Mesendoderm (in vitro differentiated cells): ENCODE data around the gene MRPL20.

Source experiments
- DNase-seq: peaks from one replicate; pipeline ENCODE4 v3.0.0; 2013
- H2AK5ac ChIP-seq: 2 replicates; pipeline ENCODE4 v1.6.1; 2013; ENCODE audit warnings: low read length, inconsistent platforms
- H2BK120ac ChIP-seq: 2 replicates; pipeline ENCODE4 v1.6.1; 2013; ENCODE audit warnings: low read depth, mild to moderate bottlenecking, low read length, moderate library complexity, mixed read lengths
- H2BK15ac ChIP-seq: replicated peaks from 2 replicates; pipeline ENCODE4 v1.6.1; 2013; ENCODE audit warnings: low read depth, mild to moderate bottlenecking, moderate library complexity
- H2BK5ac ChIP-seq: 2 replicates; pipeline ENCODE4 v1.6.1; 2013; ENCODE audit warnings: low read length, inconsistent platforms
- H3K18ac ChIP-seq: 2 replicates; pipeline ENCODE4 v1.6.1; 2013; ENCODE audit warnings: mild to moderate bottlenecking, low read length, mixed read lengths
- H3K23ac ChIP-seq: one replicate; pipeline ENCODE4 v1.6.1; 2013; ENCODE audit warnings: low read length
- H3K27ac ChIP-seq: 2 replicates; pipeline ENCODE4 v1.5.1; 2013; ENCODE audit warnings: low read depth, mild to moderate bottlenecking, inconsistent platforms, low read length, moderate library complexity
- H3K27me3 ChIP-seq: 2 replicates; pipeline ENCODE4 v1.6.1; 2013; ENCODE audit warnings: low read length, control low read depth, mild to moderate bottlenecking, inconsistent platforms; ENCODE audit not compliant: insufficient read depth, poor library complexity
- H3K36me3 ChIP-seq: 2 replicates; pipeline ENCODE4 v1.6.1; 2013; ENCODE audit warnings: low read length, inconsistent platforms; ENCODE audit not compliant: control insufficient read depth, insufficient read depth
- H3K4ac ChIP-seq: one replicate; pipeline ENCODE4 v1.6.1; 2013; ENCODE audit warnings: low read depth, mild to moderate bottlenecking, low read length, moderate library complexity
- H3K4me1 ChIP-seq: 2 replicates; pipeline ENCODE4 v1.6.1; 2013; ENCODE audit warnings: low read depth, low read length, inconsistent platforms; ENCODE audit not compliant: control insufficient read depth
- H3K4me2 ChIP-seq: 2 replicates; pipeline ENCODE4 v1.6.1; 2013; ENCODE audit warnings: low read length
- H3K4me3 ChIP-seq: 2 replicates; pipeline ENCODE4 v1.5.1; 2013; ENCODE audit warnings: mild to moderate bottlenecking, low read length
- H3K56ac ChIP-seq: one replicate; pipeline ENCODE4 v1.6.1; 2013; ENCODE audit warnings: low read length
- H3K79me1 ChIP-seq: 2 replicates; pipeline ENCODE4 v1.6.1; 2013; ENCODE audit warnings: low read length, inconsistent platforms
- H3K79me2 ChIP-seq: 2 replicates; pipeline ENCODE4 v1.6.1; 2013; ENCODE audit warnings: mild to moderate bottlenecking, low read length; ENCODE audit not compliant: control insufficient read depth, insufficient read depth
- H3K9ac ChIP-seq: 2 replicates; pipeline ENCODE4 v1.6.1; 2013; ENCODE audit warnings: low read length, inconsistent platforms
- H4K5ac ChIP-seq: one replicate; pipeline ENCODE4 v1.6.1; 2013; ENCODE audit warnings: low read length
- H4K8ac ChIP-seq: one replicate; pipeline ENCODE4 v1.6.1; 2013; ENCODE audit warnings: low read depth, mild to moderate bottlenecking, control low read depth, low read length, moderate library complexity
- WGBS: extraction: QIAGEN DNeasy Blood & Tissue Kit; methylation state at CpG from one replicate; pipeline ENCODE4 v1.1.7; 2013; ENCODE audit warnings: low lambda C conversion rate, missing lambda C conversion rate; ENCODE audit not compliant: insufficient coverage; ENCODE audit errors: extremely low coverage; 5-methylcytosine and 5-hydroxymethylcytosine counted together

MRPL20 gene

DNA sequence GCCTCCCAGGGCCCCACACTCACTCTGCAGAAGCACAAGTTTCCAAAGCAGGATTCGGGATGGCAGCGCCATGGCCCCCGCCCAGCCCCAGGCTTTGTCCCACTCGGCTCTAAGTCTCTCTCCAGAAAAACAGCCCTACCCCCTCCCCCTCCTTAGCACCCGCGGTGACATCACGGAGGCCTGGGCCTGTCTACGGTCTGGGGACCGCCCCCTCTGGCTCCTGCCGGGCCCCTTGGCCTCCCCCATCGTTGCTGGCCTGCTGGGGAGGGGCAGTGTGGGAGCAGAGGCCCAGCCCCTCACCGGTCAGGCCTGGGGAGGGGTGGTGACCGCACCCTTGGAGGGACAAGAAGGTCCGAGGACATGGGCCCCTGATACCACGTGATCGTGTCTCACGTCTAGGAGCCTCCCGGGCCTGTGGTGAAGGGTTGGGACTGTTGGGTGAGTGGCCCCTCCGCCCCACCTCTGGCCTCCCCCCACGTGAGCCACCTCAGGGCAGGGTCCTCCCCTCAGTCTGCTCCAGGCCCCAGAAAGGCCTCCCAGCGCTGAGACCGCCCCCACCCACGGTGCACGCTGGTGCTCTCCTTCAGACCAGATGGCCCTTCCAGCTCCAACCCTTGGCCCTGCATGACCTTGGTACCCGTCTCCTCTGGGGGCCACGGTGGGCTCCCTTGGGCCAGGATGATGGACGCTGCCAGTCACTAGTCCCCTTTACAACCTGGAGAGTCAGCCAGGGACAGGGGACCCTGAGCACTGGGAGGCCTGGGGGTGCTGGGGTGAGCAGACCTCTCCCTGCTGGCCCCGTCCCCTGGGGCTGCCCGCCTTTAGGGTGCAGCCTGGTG lies 48.4 kb downstream of the MRPL20 start, which contains the start of gene MXRA8:
Gene MXRA8 (minus strand): TSS at position 123 of the 839 bp plus-strand sequence. CDS start 51 bp downstream, at position 72.
- Histone ChIP-seq H3K9ac (peak within 1 kb of the TSS; percentile 42), H3K23ac (no peak within 1 kb of the TSS), H3K4me3 (no peak within 1 kb of the TSS), H3K27ac (no peak within 1 kb of the TSS), H2AK5ac (no peak within 1 kb of the TSS), H2BK15ac (no peak within 1 kb of the TSS), H3K56ac (peak within 1 kb of the TSS; percentile 70), H2BK120ac (peak within 1 kb of the TSS; percentile 5), H4K8ac (no peak within 1 kb of the TSS), H2BK5ac (no peak within 1 kb of the TSS), H3K18ac (peak within 1 kb of the TSS; percentile 28), H3K27me3 (peaks cover 6% of the 10 kb centered on the region), H3K36me3 (no peaks in the 10 kb centered on the region), H3K79me2 (no peaks in the 10 kb centered on the region), H3K4me2 (no peak within 1 kb of the TSS), H3K4ac (peak within 1 kb of the TSS; percentile 49), H3K79me1 (no peaks in the 10 kb centered on the region), H4K5ac (no peak within 1 kb of the TSS), H3K4me1 (peaks cover 3% of the 10 kb centered on the region)
- peak; percentile 78 for DNase-seq
- no CpG with 5 or more reads among the region's 29 CpGs for WGBS

DNA sequence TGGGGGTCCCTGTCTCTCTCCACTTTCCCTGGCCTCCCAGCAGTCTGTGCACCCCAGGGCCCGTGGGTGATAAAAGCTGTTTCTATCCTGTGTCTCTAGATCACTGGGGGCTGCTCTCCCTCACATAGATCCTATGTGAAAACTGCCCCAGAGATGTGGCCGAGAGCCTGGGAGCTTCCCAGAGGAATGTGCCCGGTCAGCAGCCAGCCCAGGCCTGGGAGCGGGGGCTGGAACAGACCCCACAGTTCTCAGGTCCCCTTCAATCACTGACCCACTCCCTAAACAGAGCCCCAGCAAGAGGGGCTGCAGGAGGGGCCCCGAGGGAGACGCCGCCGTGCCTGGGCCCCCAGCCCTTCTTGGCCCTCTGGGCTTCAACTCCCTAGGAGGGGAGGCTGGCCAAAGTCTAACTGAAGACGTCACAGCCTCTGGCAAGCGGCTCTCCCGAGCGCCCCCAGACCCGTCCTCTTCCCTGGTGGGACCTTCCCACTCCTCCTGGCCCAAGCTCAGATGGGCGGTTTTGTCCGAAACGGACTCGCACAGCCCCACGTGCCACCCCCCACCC lies 49.1 kb downstream of the MRPL20 start:
- Histone ChIP-seq H3K79me1 (no peaks in the 10 kb centered on the region), H3K9ac (peak overlapping the region; percentile 42), H4K8ac (no peak overlapping the region), H3K18ac (peak overlapping the region; percentile 28), H4K5ac (no peak overlapping the region), H3K4ac (peak overlapping the region; percentile 49), H3K79me2 (no peaks in the 10 kb centered on the region), H3K27me3 (peaks cover 6% of the 10 kb centered on the region), H3K23ac (no peak overlapping the region), H3K27ac (no peak overlapping the region), H3K4me2 (no peak overlapping the region), H2BK5ac (no peak overlapping the region), H2BK15ac (no peak overlapping the region), H2AK5ac (no peak overlapping the region), H3K56ac (no peak overlapping the region), H3K4me3 (no peak overlapping the region), H3K36me3 (no peaks in the 10 kb centered on the region), H2BK120ac (no peak overlapping the region), H3K4me1 (peaks cover 3% of the 10 kb centered on the region)
- no CpG with 5 or more reads among the region's 18 CpGs for WGBS
- DNase-seq: no peak

DNA sequence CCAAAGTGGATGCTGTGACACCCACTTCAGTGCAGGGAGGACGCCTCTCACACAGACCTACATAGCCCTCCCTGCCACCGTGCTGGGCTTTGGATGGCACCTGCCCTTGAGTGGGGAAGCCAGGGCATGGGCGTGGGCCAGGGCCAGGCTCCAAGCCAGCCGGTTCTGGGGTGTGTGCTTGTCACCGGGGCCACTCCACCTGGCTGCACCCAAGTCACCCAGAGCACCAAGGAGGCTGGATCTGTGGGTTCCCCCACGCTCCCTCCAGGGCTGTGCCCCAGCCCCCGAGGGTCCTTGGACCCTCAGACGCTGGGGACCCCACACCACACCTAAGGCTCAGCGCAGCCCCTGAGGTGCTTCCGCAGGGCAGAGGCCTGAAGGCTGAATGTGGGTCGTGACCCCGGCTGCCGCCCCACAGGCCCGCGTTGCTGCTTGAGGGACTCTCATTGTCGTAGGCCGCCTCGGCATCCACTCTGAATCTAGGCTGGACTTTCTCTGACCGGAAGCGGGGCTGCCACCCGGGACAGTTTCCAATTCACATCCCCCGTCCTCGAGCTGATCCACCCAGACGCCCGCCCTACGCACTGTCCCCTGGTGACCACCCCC lies 50.2 kb downstream of the MRPL20 start:
- Histone ChIP-seq H3K36me3 (no peaks in the 10 kb centered on the region), H3K9ac (no peak overlapping the region), H3K56ac (no peak overlapping the region), H2AK5ac (no peak overlapping the region), H3K23ac (no peak overlapping the region), H2BK5ac (no peak overlapping the region), H3K18ac (no peak overlapping the region), H3K79me1 (no peaks in the 10 kb centered on the region), H4K8ac (no peak overlapping the region), H3K4me2 (no peak overlapping the region), H2BK15ac (no peak overlapping the region), H3K4ac (no peak overlapping the region), H2BK120ac (no peak overlapping the region), H3K27me3 (peaks cover 6% of the 10 kb centered on the region), H3K4me3 (no peak overlapping the region), H4K5ac (no peak overlapping the region), H3K79me2 (no peaks in the 10 kb centered on the region), H3K27ac (no peak overlapping the region), H3K4me1 (peaks cover 3% of the 10 kb centered on the region)
- no CpG with 5 or more reads among the region's 26 CpGs for WGBS
- DNase-seq: no peak

DNA sequence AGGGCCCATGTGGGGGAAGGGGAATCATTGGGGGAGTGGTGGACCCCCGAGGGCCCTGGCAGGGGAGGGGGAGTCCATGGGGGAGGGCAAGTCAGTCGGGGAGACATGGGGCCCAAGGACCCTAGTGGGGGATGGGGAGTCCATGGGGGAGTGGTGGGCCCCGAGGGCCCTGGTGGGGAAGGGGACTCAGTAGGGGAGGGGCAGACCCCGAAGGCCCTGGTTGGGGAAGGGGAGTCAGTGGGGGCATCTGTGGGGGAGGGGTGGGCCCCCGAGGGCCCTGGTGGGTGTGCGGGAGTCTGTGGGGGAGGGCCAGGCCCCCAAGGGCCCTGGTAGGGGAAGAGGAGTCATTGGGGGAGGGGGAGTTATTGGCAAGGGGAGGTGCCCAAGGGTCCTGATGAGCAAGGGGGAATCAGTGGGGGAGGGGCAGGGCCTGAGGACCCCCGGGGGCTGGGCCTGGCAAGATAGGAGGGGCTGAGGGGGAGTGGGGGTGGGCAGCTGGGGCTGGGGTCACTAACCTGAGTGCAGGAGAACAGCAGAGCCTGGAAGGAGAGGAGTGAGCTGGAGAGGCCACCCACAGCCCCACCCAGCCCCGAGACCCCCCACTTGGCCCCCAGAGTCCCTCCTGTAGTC lies 50.8 kb downstream of the MRPL20 start:
- no peak overlapping the region for H4K5ac ChIP-seq
- peaks cover 6% of the 10 kb centered on the region for H3K27me3 ChIP-seq
- no peak for DNase-seq
- no peak overlapping the region for H3K56ac ChIP-seq
- H2BK120ac ChIP-seq: no peak overlapping the region
- no peaks in the 10 kb centered on the region for H3K36me3 ChIP-seq
- H3K79me1 ChIP-seq: no peaks in the 10 kb centered on the region
- H3K4me3 ChIP-seq: no peak overlapping the region
- H2BK5ac ChIP-seq: no peak overlapping the region
- H3K9ac ChIP-seq: no peak overlapping the region
- no peak overlapping the region for H2BK15ac ChIP-seq
- no peak overlapping the region for H3K18ac ChIP-seq
- no peak overlapping the region for H3K4ac ChIP-seq
- H3K4me2 ChIP-seq: no peak overlapping the region
- H4K8ac ChIP-seq: no peak overlapping the region
- H3K23ac ChIP-seq: no peak overlapping the region
- no CpG with 5 or more reads among the region's 8 CpGs for WGBS
- H3K27ac ChIP-seq: no peak overlapping the region
- no peak overlapping the region for H2AK5ac ChIP-seq
- H3K4me1 ChIP-seq: peaks cover 3% of the 10 kb centered on the region
- no peaks in the 10 kb centered on the region for H3K79me2 ChIP-seq

DNA sequence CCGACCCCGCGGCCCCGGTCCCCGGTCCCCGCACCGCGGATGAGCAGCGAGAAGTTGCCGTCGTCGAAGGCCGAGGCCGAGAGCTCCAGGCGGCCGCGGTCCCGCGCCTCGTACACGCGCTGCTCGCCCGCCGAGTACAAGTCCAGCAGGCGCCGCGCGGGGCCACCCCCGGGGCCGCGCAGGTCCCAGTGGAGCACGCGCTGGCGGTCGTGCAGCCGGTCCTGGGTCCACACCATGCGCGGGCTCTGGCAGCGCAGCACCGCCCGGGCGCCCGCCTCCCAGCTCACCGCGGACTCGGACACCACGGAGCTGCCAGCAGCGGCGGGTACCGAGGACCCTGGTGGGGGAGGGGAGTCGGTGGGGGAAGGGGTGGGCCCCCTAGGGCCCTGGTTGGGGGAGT lies 51.7 kb downstream of the MRPL20 start:
- H3K79me2 ChIP-seq: no peaks in the 10 kb centered on the region
- no peak overlapping the region for H3K4ac ChIP-seq
- no peak overlapping the region for H2AK5ac ChIP-seq
- H3K36me3 ChIP-seq: no peaks in the 10 kb centered on the region
- no peak overlapping the region for H3K27ac ChIP-seq
- no peak overlapping the region for H3K4me3 ChIP-seq
- no CpG with 5 or more reads among the region's 52 CpGs for WGBS
- H2BK15ac ChIP-seq: no peak overlapping the region
- no peak overlapping the region for H2BK5ac ChIP-seq
- no peak overlapping the region for H3K23ac ChIP-seq
- H3K4me2 ChIP-seq: no peak overlapping the region
- no peaks in the 10 kb centered on the region for H3K79me1 ChIP-seq
- peak overlapping the region; percentile 34 for H3K56ac ChIP-seq
- H2BK120ac ChIP-seq: no peak overlapping the region
- no peak overlapping the region for H3K9ac ChIP-seq
- H3K18ac ChIP-seq: peak overlapping the region; percentile 24
- H3K27me3 ChIP-seq: peaks cover 6% of the 10 kb centered on the region
- H4K5ac ChIP-seq: no peak overlapping the region
- H3K4me1 ChIP-seq: no peaks in the 10 kb centered on the region
- DNase-seq: no peak
- no peak overlapping the region for H4K8ac ChIP-seq
